NCI-H69 (cell line): ENCODE data around the gene COL6A5.
"Not testable (repeated sequence)": the region's sequence is repeated elsewhere in the genome, so short reads cannot be mapped to it uniquely, and the experiment has no call there.

ENCODE experiments used
- DNase-seq: peaks from one replicate; lab custom pipeline; 2025; lab: John Stamatoyannopoulos, UW

Gene COL6A5

DNA sequence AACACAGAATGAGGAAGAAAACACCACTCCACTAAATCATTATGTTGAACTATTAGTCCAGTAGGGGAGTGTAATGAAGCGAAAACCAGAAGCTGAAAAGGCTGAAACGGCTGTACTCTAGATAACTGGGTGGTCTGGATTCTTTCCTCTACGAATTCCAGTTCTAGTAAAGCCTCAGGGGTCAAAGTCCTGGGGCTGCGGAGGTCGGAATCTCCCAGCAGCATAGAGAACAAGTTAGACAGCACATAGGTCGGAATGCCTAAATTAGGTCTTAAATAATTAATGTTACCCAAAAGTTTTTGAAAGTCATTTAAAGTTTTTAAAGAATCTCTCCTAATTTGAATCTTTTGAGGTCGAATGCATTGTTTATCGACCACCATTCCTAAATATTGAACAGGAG is 102.7 kb downstream of the COL6A5 start:
- not testable (repeated sequence) for DNase-seq

DNA sequence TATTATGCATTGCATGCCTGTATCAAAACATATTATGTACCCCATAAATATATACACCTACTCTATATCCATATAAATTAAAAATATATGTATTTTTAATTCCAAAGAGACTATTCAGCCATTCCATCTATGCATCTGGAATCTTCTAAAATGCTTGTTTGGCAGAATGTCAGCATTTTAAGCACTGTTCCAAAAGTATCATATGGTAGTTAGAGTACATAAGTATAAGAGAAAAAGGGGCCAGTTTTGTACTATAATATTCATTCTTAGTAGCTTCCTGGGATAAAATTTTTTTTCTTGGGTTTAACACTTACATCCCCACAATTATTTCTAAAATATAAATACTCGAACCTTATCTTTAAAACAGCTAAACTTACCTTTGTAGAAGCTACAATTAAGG is 111.1 kb downstream of the COL6A5 start:
- no peak for DNase-seq

DNA sequence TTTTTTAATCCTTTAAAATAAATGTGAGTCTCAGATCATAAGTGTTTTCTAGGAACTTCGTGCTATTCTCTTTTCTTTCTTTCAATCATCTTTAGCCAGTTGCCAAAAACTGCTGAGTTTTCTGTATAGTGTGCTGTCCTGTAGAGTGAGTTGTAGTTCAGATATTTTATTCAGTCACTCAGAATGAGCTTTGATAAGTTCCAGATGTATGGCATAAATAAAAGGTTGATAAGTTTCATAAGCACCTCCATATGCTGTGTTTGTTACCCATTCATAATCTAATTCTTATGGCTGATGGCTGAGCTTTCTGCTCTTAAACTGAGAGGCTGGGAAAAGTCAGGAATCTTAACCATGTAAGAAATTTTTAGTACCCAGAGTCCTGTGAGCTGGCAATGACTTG is 112.2 kb downstream of the COL6A5 start:
- DNase-seq, result no peak

DNA sequence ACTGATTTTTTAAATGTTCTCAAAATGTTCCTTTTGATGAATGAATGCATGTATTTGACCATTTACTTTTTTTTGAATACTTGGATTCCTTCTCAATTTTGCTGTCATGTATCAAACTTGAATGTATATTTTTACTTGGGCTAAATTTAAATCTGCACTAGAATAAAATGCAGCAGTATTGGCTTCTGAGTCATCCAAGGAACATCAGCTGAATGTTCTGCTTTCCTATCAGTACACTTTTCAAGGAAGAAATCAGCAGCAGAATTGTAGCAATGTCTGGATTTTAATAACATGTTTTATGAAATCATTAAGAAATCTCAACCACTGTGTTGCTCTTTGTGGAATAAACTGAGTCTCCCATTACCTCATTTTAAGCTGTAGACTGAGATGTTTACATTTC is 114.5 kb downstream of the COL6A5 start:
- DNase-seq, result no peak

DNA sequence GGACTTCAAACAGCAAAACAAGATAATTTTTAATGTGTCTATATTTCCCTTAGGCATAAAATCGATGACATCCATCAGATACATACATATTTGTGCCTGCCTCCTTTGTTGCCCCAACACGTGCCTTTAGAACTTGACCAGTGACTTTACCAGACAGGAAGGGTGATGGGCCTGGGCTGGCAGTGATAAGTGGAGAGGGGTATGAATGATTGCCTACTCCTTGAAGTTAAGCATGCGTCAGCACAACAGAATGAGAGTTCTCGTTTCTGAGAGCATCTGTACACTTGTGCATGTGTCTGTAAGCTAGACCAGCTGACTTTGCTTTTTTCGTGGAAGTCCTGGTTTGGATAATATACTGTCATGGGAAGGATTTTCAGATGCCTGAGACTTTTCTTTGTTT is 116.6 kb downstream of the COL6A5 start:
- no peak for DNase-seq

DNA sequence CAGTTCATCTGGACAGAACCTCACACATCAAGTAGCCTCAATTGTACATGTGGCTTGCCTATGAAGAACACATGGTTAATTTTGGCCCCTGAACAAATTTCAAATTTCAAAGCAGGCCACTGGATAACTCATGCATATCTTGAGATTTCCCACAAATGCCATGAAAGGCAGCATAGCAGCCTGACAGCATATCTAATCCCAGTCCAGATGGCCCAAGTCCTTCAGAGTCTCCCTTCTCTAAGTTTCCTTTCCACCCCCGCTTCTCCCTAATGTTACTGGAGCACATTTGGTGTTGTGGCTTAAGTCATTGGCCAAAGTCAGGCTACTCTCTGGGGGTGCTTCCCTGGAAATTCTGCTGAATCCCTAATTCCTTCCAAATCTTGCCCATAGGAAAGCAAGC is 117.7 kb downstream of the COL6A5 start:
- no peak for DNase-seq

DNA sequence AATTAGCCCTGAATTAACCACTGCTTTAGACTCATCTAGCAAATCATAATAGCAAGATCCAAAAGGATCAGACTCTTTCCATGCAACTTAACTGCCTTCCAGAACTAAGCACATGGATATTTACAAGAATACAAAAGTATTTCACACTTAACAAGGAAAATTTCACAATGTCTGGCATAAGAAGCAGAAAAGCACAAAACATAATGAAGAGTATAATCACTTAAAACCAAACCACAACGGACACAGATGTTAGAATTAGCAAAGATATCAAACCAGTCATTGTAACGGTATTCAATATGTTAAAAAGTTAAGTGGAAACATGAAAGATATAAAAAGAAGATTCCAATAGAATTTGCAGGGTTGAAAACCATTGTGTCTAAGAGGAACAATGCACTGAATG is 120.0 kb downstream of the COL6A5 start:
- no peak for DNase-seq

DNA sequence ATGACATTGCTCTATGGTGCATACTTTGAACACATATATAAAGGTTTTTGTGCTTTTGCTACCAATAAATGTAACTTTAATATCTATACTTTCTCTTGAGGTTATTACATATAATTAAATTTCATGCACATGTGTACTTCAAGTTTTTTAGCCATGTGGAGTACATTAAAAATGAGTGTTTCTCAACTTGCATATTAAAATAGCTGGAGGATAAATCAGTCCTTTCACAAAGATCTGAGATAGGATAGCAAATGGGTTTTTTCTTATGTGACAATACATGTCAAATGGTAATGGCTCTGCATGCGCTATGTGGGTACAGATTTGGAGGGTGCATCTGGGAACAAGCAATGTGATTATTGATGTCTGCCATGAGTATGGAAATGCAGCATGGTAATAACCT is 122.8 kb downstream of the COL6A5 start:
- no peak for DNase-seq

DNA sequence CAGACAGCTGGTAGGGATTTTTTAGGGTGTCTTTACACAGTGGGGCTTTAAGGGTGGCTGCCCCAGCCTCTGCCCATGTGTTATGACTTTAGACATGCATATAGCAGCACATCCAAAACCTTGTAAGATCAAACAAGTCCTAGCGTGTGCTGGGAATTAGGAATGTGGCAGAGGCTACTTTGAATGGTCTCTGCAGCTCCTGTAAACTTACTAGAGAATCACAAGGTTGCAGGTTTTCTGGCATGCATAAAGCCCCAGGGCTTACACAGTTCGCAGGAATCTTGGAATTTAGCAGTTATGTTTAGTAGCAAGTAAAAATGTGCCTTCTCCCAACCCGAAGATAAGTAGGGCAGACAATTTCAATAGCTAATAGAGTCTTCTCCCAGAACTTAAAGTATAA is 124.7 kb downstream of the COL6A5 start:
- no peak for DNase-seq

DNA sequence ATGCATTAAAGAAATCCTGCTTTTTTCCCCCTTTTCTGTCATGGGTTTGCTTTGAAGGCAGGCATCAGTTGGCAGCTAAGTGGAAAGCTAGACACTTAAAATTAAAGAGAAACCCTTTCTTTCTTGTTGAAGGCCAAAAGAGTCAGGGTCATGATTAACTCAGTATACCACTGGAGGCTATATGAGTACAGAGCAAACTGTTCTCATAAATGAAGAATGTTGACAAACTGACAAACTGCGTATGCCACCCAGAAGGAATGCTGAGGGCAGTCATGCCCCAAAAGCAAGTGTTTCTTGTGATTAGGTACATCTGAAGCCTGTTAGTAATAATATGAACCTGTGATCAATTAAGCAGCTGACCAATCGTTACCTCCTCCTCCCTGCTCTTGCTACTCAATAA is 127.9 kb downstream of the COL6A5 start:
- no peak for DNase-seq

DNA sequence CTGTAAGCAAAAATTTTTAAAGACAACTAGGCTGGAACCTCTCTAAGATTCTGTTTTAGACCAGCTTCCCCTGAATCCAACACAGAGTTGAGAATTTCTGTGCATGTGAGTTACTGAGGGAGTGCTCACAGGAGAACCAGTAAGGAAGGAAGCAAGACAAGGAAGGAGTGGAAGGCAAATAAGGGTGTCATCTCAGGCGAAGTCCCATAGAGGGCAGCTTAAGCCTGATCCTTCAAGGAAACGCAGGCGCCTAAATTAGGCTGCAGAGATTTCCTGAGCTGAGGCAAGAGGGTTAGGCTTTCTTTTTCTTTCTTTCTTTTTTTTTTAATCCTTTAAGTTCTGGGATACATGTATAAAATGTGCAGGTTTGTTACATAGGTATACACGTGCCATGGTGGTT is 135.3 kb downstream of the COL6A5 start:
- DNase-seq, result peak; percentile 1

DNA sequence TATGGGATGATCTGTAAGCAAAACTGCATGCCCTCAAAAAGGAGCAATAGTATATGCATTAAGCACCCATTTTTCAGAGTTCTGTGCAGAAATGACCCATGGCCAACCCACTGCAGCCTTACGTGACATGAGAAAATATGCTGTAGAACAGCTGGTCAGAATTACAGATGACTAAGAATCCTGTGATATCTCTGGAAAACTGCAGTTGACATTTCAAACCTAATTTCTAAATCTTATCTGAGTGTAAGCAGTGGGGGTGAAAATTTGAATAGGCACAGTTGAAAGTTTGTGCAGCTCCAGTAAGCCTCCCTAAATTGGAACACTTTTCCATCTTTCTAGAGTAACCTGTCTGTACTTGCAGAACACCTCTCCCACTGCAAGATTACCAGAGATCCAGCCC is 142.8 kb downstream of the COL6A5 start:
- no peak for DNase-seq

DNA sequence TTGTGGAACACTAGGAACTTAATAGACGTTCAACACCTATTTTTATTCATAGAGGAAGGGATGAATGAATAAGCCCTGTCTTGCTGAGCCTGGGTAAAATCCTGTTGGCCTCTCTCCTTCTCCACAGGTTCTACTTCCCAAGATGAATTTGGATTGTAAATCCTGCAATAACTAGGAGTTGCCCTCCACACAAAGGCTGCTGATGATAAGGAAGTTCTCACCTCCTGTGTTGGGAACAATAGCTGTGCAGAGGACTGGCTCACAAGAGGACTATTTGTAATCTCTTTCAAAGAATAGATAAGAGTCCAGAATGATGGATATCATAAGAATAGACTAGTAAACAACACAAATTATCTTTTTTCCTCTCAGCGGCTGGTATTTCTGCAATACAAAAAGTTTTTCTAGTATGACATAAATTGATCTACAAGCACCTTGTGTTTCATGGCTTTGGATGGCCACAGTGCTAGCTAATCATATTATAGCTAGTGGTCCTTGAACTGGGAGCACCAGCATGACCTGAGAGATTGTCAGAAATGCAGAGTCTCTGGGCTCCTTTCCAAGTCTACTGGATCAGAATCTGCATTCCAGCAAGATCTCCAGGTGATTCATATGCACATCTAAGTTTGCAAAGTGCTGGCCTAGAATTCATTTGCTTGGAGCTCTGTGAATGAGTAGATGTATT is 143.4 kb downstream of the COL6A5 start:
- DNase-seq, result no peak

DNA sequence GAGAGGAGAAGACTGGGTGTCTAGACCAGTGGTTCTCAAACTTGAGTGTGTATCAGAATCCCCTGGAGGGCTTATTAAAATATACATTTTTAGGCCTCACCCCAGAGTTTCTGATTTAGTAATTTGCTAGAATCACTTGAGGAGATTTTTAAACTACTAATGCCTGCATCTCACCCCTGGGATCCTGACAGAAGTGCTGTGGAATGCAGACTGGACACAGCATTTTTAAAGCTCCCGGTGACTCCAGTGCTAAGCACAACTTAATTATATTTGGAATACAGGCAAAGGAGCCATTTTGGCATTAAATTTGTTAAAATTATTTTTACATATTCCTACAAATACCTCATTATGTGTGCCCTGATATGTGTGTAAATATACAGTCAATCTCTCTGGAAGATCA is 144.8 kb downstream of the COL6A5 start:
- no peak for DNase-seq

DNA sequence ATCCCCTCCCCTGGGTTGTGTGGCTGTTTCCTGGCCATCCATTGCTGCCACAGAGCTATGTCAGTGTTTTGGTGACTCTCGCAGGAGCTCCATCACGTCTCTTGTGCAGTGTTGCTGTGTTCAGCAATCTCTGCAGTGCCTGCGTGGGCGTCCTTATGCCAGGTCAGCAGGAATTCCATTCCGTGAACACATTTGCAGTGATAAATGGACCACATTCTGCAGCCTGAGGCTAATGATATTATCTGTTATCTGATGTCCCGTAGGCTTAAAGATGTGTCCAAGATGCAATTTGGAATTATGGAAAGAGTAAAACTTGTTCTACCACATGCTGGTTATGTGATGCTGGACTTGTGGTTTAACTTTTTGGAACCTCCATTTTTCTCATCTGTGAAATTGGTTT is 146.0 kb downstream of the COL6A5 start:
- DNase-seq, result no peak

DNA sequence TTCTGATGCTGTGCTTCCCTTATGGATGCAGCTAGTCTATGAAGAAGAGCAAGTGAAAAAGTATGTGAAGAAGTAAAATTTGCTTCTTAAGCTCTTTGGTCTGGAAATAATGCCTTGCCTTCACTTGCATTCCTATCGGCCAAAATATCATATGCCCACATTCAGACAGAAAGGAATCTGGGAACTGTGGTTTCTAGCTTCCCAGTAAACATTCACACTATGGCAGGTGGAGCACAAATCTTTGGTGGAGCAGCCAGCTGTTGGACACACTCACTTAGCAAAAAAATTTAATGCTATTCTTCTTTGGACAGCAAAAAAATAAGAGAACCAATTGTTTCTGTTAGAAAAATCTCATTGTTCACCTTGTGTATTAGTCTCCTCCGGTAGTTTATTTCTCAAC is 159.2 kb downstream of the COL6A5 start:
- DNase-seq, result no peak

DNA sequence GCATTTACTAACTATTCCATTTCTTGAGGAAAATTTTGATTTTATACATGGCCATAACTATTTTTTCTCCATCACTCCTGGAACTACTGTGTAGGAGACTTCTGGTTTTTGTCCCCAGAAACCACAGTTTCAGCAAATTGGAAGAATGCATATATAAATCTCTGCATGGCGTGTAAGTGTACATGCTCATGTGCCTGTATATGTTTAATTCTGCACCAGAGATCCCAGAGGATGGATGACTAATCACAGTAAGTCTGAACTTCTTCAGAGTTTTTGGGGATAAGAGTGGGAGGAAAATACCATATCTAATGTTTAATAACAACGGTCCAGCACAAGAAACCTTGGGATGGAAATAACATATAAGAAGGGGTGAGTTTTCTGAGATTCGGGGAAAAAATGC is 160.6 kb downstream of the COL6A5 start:
- no peak for DNase-seq

DNA sequence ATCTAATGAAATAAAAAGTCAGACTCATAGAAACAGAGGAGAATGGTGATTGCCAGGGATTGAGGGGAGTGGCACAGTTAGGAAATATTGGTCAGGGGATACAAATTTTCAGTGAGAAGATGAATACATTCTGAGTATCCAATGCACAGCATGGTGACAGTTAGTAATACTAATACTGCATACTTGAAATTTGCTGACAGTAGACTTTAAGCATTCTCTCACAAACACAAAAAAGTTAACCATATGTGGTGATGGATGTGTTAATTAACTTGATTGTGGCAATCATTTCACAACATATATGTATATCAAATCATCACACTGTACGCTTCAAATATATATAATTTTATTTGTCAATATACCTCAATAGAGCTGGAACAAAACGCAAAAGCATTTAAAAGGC is 162.3 kb downstream of the COL6A5 start:
- DNase-seq, result no peak

DNA sequence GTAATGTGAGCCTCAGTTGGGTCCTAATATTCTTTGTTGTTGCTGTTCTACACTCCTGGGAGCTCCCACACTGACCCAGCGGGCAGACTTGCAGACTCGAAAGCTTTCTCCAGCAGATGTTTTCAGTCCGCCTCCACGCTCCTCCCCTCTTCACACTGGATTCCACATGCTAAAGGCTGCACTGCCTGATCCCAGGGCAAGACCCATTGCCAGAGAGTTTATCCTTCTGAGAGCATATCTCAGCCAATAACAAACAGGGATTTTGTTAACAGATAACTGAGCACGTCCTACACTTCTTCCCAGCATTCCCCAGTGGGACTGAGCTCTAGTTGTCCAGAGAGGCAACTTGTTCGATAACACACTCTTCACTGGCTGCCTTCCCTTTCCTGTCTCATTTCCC is 163.5 kb downstream of the COL6A5 start:
- no peak for DNase-seq

DNA sequence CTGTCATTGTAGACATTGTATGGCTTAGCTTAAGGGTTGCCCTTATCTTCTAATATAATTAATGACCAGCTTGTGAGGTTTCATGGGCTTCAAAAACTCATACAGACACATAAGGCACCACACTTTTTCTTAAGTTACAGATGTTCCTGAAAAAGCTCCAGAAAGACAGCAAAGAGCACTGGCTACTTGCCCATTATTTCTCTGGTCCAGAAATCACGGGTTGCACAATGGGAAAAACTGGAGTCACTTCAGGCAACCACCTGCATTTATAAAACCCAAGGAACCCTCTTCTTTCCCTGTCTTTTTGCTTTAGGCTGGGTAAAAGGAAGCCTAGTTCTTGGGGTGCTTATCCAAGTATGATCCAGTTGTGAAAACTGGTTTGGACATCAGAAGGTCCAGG is 169.2 kb downstream of the COL6A5 start:
- no peak for DNase-seq

DNA sequence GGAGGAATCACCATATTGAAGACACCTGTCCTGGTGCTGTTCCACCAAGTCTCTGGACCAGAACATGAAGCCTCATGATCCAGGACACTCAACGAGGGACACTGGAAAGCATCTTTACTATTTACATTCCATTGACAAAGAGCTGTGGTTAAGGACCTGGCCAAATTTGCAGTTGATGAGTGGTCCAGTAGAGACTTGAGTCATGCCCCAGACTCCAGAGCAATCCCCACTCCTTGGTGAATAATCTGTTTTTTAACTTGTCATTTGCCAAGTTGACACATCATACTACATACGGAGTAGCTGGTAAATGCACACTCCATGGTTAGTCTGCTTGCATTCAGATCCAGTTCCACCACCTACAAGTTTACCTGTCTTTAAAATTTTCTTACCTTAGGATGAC is 170.3 kb downstream of the COL6A5 start:
- DNase-seq, result no peak

DNA sequence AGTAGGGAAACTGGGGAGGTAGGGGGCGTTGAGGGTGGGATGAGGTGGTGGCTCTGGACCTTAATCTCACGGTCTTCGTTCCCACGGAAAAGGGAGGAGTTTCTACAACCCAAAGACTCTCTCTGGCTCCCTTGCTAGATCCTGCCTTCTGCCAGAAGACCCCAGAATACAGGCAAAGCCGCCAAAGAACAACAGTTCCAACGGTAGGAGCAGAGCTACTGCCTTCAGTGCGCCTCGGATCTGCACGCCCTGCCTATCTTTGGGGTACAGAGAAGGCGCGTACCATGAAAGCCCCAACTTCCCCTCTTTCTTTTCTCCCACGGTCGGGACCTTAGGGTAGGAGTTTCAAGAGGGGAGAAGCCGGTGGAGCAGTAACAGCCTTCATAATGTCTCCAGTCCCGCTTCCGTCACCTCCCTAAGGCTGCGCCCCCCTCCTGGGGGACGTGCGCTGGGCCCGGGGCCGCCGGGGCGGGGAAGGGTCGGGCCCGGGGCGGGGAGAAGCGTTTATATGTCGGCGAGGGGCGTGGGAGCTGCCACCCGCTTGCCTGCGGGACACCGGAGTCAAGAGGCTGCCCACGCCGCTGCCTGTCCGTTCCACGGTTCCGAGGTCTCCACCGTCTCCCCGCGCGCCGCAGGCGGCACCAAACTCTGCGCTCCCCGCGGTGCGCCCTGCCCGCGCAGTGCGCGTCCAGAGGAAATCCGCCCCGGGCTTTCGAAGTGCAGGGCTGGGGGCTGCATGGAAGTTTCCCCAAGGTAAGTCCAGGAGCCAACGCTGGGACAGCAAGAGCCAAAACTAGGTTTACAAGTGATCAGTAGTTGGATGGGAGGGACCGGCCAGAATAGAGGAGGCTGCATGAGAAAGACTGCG is 171.4 kb downstream of the COL6A5 start, which contains the start of gene COL6A6:
Gene COL6A6, plus strand, starts transcription at position 533 of the 868 bp plus-strand sequence. CDS start 43,188 bp downstream, outside the sequence.
- no peak for DNase-seq

DNA sequence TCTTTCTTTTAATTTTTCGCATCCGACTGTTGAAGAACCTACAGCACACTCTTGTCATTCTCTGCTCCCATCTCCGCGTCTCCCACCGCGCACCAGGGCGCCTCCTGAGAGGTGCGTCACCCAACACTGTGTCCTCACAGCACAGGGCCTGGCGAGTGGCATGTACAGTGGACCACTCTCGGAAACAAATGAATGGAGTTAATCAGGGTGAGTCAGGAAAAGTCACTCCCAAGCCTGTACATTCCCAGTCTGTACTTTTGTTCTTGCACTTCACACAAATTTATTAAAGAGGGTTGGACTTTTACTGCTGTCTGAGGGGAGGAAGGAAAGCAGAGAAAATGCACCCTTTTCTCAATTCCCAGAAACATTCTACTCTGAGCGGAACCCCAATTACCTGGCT is 172.1 kb downstream of the COL6A5 start:
- no peak for DNase-seq

DNA sequence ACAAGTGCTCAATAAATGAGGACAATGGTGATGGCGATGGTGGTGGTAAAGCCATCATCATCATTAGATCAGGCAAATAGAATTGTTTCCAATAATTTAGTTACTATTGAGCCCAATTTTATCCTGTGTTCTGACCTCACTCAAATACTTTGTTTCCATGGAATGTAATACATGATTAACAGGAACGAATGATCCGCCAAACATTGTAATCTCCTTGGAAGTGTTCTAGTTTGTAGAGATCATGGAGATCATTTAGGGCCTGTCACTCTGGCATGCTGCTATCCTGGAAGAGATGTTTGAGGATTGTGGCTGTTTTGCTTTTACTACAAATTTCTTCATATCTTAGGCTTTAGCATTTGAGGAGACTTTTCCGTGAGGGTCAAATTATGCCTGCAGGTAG is 174.3 kb downstream of the COL6A5 start:
- DNase-seq, result no peak
